ENCODE results near the gene PDE4B. TPM values are rescaled to one million over a fixed set of nuclear protein-coding genes. Genes with fewer than 3 reads are reported as not detected.

Gene PDE4B
- total and polyA plus RNA-seq, 9 of the 15 experiments (the other 6 are each of a cell fraction or from before 2014, with no cell fraction given) = 0.09 TPM; not detected in 8

DNA sequence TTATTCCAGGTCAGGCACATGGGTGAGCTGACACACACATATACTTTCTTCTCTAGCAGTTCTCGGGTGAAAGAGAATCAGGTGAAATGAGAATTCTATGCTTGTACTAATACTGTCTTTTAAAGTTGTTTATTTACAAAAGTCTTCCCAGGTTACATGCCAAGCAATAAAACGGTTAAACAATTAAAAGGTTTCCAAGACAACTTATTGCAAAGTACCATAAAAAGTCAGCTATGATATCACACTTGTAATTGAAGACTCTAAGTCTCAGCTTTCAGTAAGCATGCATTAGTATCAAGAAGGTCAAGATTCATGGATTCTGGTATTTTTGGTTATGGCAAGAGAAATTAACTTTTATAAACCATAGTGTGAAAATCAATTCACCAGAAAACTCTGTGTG, 171.4 kb downstream of the PDE4B start:
- no peaks in the 10 kb centered on the region for H3K79me2 ChIP-seq (ENCODE audit: control insufficient read depth, insufficient read depth, low read length)
- H3K9ac ChIP-seq (ENCODE audit: insufficient read depth in 1 of 2, low read depth in 2 of 2, low read length in 2 of 2) = no peak overlapping the region
- ChIA-PET POLR2A (no interaction called here), CTCF (ENCODE audit: low intra/inter-chr PET ratio) (no interaction called here)
- no peak overlapping the region for H3K4me2 ChIP-seq (ENCODE audit: insufficient read depth, low read length)
- FAIRE-seq (no peak), DNase-seq (ENCODE audit: extremely low read depth in 1 of 4, low spot score in 3 of 4) (no peak), ATAC-seq (no peak)
- in situ Hi-C loops (cut with MboI) (loop anchor here (25.0 kb wide), 1 partner anchor 498 kb away; no protein-coding TSS in a partner anchor), intact Hi-C loops (cut with micrococcal nuclease) (no loop called here)
- no peaks in the 10 kb centered on the region for H3K36me3 ChIP-seq (ENCODE audit: control insufficient read depth, insufficient read depth, low read length)
- H3K27me3 ChIP-seq (ENCODE audit: control insufficient read depth in 2 of 2, insufficient read depth in 2 of 2, low read length in 2 of 2) = peaks cover 3 to 7% of the 10 kb centered on the region in 2 experiments; a peak in 2 of 5 replicates
- H3K9me1 ChIP-seq (ENCODE audit: control insufficient read depth, insufficient read depth, low read length) = no peaks in the 10 kb centered on the region
- H2AFZ ChIP-seq (ENCODE audit: low read depth, low read length) = no peak overlapping the region
- H3K4me1 ChIP-seq (replicated peaks in 1 of 2; ENCODE audit: control insufficient read depth in 2 of 2, insufficient read depth in 2 of 2, low read length in 2 of 2) = no peaks in the 10 kb centered on the region
- no peaks in the 10 kb centered on the region for H3K9me3 ChIP-seq (replicated peaks; ENCODE audit: control insufficient read depth, insufficient read depth, low read depth, low read length)
- no peaks in the 10 kb centered on the region for H4K20me1 ChIP-seq (replicated peaks; ENCODE audit: control insufficient read depth, insufficient read depth, low read length)
- H3K4me3 ChIP-seq = no peak overlapping the region
- H3K27ac ChIP-seq (ENCODE audit: extremely low read depth, low read depth, low read length) = no peak overlapping the region
- 0% methylated on average over 2 of the region's 2 CpGs for WGBS (ENCODE audit: insufficient coverage, low coverage, missing lambda C conversion rate)
- BruUV-seq (replicated peaks) = no TSS peak
- no peak for TF ChIP-seq DNMT1 (IDR thresholded peaks at IDR 0.05)
- TF ChIP-seq, protein P1, sequence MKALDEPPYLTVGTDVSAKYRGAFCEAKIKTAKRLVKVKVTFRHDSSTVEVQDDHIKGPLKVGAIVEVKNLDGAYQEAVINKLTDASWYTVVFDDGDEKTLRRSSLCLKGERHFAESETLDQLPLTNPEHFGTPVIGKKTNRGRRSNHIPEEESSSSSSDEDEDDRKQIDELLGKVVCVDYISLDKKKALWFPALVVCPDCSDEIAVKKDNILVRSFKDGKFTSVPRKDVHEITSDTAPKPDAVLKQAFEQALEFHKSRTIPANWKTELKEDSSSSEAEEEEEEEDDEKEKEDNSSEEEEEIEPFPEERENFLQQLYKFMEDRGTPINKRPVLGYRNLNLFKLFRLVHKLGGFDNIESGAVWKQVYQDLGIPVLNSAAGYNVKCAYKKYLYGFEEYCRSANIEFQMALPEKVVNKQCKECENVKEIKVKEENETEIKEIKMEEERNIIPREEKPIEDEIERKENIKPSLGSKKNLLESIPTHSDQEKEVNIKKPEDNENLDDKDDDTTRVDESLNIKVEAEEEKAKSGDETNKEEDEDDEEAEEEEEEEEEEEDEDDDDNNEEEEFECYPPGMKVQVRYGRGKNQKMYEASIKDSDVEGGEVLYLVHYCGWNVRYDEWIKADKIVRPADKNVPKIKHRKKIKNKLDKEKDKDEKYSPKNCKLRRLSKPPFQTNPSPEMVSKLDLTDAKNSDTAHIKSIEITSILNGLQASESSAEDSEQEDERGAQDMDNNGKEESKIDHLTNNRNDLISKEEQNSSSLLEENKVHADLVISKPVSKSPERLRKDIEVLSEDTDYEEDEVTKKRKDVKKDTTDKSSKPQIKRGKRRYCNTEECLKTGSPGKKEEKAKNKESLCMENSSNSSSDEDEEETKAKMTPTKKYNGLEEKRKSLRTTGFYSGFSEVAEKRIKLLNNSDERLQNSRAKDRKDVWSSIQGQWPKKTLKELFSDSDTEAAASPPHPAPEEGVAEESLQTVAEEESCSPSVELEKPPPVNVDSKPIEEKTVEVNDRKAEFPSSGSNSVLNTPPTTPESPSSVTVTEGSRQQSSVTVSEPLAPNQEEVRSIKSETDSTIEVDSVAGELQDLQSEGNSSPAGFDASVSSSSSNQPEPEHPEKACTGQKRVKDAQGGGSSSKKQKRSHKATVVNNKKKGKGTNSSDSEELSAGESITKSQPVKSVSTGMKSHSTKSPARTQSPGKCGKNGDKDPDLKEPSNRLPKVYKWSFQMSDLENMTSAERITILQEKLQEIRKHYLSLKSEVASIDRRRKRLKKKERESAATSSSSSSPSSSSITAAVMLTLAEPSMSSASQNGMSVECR (CRISPR knock-in tag; IDR thresholded peaks at IDR 0.05) = no peak
- no peak for TF ChIP-seq OTX1 (CRISPR knock-in tag; IDR thresholded peaks at IDR 0.05)
- TF ChIP-seq, protein P2, sequence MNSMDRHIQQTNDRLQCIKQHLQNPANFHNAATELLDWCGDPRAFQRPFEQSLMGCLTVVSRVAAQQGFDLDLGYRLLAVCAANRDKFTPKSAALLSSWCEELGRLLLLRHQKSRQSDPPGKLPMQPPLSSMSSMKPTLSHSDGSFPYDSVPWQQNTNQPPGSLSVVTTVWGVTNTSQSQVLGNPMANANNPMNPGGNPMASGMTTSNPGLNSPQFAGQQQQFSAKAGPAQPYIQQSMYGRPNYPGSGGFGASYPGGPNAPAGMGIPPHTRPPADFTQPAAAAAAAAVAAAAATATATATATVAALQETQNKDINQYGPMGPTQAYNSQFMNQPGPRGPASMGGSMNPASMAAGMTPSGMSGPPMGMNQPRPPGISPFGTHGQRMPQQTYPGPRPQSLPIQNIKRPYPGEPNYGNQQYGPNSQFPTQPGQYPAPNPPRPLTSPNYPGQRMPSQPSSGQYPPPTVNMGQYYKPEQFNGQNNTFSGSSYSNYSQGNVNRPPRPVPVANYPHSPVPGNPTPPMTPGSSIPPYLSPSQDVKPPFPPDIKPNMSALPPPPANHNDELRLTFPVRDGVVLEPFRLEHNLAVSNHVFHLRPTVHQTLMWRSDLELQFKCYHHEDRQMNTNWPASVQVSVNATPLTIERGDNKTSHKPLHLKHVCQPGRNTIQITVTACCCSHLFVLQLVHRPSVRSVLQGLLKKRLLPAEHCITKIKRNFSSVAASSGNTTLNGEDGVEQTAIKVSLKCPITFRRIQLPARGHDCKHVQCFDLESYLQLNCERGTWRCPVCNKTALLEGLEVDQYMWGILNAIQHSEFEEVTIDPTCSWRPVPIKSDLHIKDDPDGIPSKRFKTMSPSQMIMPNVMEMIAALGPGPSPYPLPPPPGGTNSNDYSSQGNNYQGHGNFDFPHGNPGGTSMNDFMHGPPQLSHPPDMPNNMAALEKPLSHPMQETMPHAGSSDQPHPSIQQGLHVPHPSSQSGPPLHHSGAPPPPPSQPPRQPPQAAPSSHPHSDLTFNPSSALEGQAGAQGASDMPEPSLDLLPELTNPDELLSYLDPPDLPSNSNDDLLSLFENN (IDR thresholded peaks at IDR 0.05; ENCODE audit: low read depth in 2 of 2, low read length in 2 of 2) = no peak
- TF ChIP-seq MTA1 (IDR thresholded peaks at IDR 0.05; ENCODE audit: borderline replicate concordance) = no peak
- no peak for TF ChIP-seq ZNF445 (CRISPR knock-in tag; IDR thresholded peaks at IDR 0.05; ENCODE audit: low read depth)
- TF ChIP-seq NCOR1 (IDR thresholded peaks at IDR 0.05) = no peak
- no peak for TF ChIP-seq SP1 (CRISPR knock-in tag; IDR thresholded peaks at IDR 0.05)
- no peak for TF ChIP-seq ZNF165 (CRISPR knock-in tag; IDR thresholded peaks at IDR 0.05; ENCODE audit: borderline replicate concordance)
- no peak for TF ChIP-seq SIRT6 (IDR thresholded peaks at IDR 0.05; ENCODE audit: low read depth, low read length)
- no peak for TF ChIP-seq ZNF184 (CRISPR knock-in tag; IDR thresholded peaks at IDR 0.05)
- TF ChIP-seq, protein P3, sequence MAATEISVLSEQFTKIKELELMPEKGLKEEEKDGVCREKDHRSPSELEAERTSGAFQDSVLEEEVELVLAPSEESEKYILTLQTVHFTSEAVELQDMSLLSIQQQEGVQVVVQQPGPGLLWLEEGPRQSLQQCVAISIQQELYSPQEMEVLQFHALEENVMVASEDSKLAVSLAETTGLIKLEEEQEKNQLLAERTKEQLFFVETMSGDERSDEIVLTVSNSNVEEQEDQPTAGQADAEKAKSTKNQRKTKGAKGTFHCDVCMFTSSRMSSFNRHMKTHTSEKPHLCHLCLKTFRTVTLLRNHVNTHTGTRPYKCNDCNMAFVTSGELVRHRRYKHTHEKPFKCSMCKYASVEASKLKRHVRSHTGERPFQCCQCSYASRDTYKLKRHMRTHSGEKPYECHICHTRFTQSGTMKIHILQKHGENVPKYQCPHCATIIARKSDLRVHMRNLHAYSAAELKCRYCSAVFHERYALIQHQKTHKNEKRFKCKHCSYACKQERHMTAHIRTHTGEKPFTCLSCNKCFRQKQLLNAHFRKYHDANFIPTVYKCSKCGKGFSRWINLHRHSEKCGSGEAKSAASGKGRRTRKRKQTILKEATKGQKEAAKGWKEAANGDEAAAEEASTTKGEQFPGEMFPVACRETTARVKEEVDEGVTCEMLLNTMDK (IDR thresholded peaks at IDR 0.05; ENCODE audit: borderline replicate concordance, insufficient read depth, low read depth, low read length, poor library complexity, severe bottlenecking) = no peak
- TF ChIP-seq NRF1 (conservative IDR thresholded peaks at IDR 0.05 in 1 of 2, IDR thresholded peaks at IDR 0.05 in 1 of 2) = no peak
- TF ChIP-seq SMAD3 (CRISPR knock-in tag; conservative IDR thresholded peaks at IDR 0.05) = no peak
